A673 (cell line): ENCODE measurements around the gene PELI2.

Source experiments
- EZH2 ChIP-seq: fragments of 200-600 bp; sonication (generic); IDR thresholded peaks from 2 replicates; pipeline ENCODE4 v1.6.1; 2017; ENCODE audit warnings: borderline replicate concordance, low read depth, mild to moderate bottlenecking, mixed read lengths, antibody characterized with exemption, low read length; ENCODE audit not compliant: poor library complexity, severe bottlenecking
- TF ChIP-seq, protein P1 (sequence below): fragments of 300-800, 200-600 bp; sonication (generic); conservative IDR thresholded peaks from 2 replicates; pipeline ENCODE4 v1.5.1; 2017; ENCODE audit warnings: low read depth, mild to moderate bottlenecking, antibody characterized with exemption, low read length, moderate library complexity, mixed read lengths

DNA sequence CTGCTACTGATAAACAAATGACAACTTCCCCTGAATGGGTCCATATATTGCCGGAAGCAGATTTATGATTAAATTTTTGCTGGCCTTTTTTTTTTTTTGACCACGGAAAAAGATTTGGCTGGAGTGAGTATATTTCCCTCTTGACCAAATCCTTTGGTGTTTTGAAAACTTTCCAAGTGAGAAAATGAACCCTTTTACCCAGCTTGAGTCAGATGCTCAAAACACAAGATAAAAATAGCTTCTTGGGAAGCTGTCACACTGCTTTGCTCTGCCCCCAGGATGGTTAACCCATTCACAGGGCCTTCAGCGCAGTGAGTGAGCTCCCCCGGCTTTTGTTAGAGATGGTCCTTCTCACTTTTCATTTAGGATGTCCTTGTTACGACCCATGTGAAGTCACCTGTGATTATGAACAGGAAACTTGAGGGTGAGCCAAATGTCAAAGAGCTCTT, 224.3 kb downstream of the PELI2 start:
- TF ChIP-seq, protein P1, sequence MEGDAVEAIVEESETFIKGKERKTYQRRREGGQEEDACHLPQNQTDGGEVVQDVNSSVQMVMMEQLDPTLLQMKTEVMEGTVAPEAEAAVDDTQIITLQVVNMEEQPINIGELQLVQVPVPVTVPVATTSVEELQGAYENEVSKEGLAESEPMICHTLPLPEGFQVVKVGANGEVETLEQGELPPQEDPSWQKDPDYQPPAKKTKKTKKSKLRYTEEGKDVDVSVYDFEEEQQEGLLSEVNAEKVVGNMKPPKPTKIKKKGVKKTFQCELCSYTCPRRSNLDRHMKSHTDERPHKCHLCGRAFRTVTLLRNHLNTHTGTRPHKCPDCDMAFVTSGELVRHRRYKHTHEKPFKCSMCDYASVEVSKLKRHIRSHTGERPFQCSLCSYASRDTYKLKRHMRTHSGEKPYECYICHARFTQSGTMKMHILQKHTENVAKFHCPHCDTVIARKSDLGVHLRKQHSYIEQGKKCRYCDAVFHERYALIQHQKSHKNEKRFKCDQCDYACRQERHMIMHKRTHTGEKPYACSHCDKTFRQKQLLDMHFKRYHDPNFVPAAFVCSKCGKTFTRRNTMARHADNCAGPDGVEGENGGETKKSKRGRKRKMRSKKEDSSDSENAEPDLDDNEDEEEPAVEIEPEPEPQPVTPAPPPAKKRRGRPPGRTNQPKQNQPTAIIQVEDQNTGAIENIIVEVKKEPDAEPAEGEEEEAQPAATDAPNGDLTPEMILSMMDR, result no peak
- no peak for TF ChIP-seq EZH2
